HG03457 (cell line): ENCODE measurements around the gene RNU6-7.

ENCODE experiments used
- ATAC-seq: cut with Tn5 transposase; IDR thresholded peaks from one replicate; pipeline ENCODE4 v1.9.1; 2021; ENCODE audit warnings: moderate number of reproducible peaks; ENCODE audit not compliant: unreplicated experiment

The RNU6-7 gene

GRCh38 chr14:32203928-32204357 lies 2.1 kb downstream of the RNU6-7 start:
- no peak for ATAC-seq

GRCh38 chr14:32205554-32205953 lies 3.7 kb downstream of the RNU6-7 start:
- no peak for ATAC-seq

GRCh38 chr14:32205984-32206383 lies 4.1 kb downstream of the RNU6-7 start:
- ATAC-seq, result no peak

- no peak for ATAC-seq
These were observed 4.7 kb downstream of the RNU6-7 start for GRCh38 chr14:32206552-32206951.

GRCh38 chr14:32208490-32208889 lies 6.6 kb downstream of the RNU6-7 start:
- ATAC-seq, result no peak

GRCh38 chr14:32209471-32209870 lies 7.6 kb downstream of the RNU6-7 start:
- no peak for ATAC-seq

GRCh38 chr14:32211068-32211404 lies 9.2 kb downstream of the RNU6-7 start:
- ATAC-seq, result no peak

GRCh38 chr14:32212833-32213232 lies 11.0 kb downstream of the RNU6-7 start:
- ATAC-seq, result no peak

- ATAC-seq, result no peak
These were observed 15.5 kb downstream of the RNU6-7 start for GRCh38 chr14:32217301-32217700.

- ATAC-seq, result no peak
These were observed 23.0 kb downstream of the RNU6-7 start for GRCh38 chr14:32224737-32225377.

GRCh38 chr14:32225378-32225920 lies 23.6 kb downstream of the RNU6-7 start:
- no peak for ATAC-seq

- no peak for ATAC-seq
These were observed 24.2 kb downstream of the RNU6-7 start for GRCh38 chr14:32226056-32226455.

GRCh38 chr14:32230181-32230580 lies 28.3 kb downstream of the RNU6-7 start:
- ATAC-seq, result no peak

GRCh38 chr14:32230695-32231280 lies 28.9 kb downstream of the RNU6-7 start:
- ATAC-seq, result no peak

GRCh38 chr14:32232481-32232880 lies 30.6 kb downstream of the RNU6-7 start:
- ATAC-seq, result no peak

GRCh38 chr14:32233260-32233659 lies 31.4 kb downstream of the RNU6-7 start:
- no peak for ATAC-seq

GRCh38 chr14:32244404-32244803 lies 42.6 kb downstream of the RNU6-7 start:
- ATAC-seq, result no peak

- no peak for ATAC-seq
These were observed 44.9 kb downstream of the RNU6-7 start for GRCh38 chr14:32246751-32247150.

GRCh38 chr14:32249371-32249770 lies 47.5 kb downstream of the RNU6-7 start:
- no peak for ATAC-seq

- ATAC-seq, result no peak
These were observed 47.9 kb downstream of the RNU6-7 start for GRCh38 chr14:32249780-32250179.

- ATAC-seq, result no peak
These were observed 48.8 kb downstream of the RNU6-7 start for GRCh38 chr14:32250681-32251080.

- ATAC-seq, result no peak
These were observed 49.7 kb downstream of the RNU6-7 start for GRCh38 chr14:32251530-32251929.
